Endothelial cell of umbilical vein (primary cell): ENCODE data around the gene ZNF384. TPM values are rescaled to one million over a fixed set of nuclear protein-coding genes. Genes with fewer than 3 reads are reported as not detected.
A peak's percentile ranks its signal among the peaks of the same experiment; 100 is the strongest.

Experiments used
- BruUV-seq: library from RNA; stranded (reverse); fragments of 400-500 nt; replicated peaks from 2 replicates; lab custom pipeline; 2021; lab: Mats Ljungman, UMichigan
- CTCF ChIA-PET: fragments of 300-600, 350-600 bp; sonication (Branson Sonifier 250); formaldehyde crosslinking; loops from one replicate; lab custom pipeline; 2021; ENCODE audit warnings: antibody characterized with exemption, inconsistent platforms; lab: Charles Lee
- POLR2A ChIA-PET: fragments of 300-600, 350-600 bp; sonication (Branson Sonifier 250); formaldehyde crosslinking; loops from one replicate; lab custom pipeline; 2021; ENCODE audit warnings: antibody characterized with exemption, inconsistent platforms; lab: Charles Lee
- DNase-seq: peaks from one replicate; pipeline ENCODE4 v3.0.0-alpha.2; 2011; ENCODE audit warnings: low read depth, low spot score
- FAIRE-seq: peaks from 2 replicates; lab custom pipeline; 2011; peaks lifted over from hg19 to GRCh38; lab: Jason Lieb, UNC
- H2AFZ ChIP-seq: 2 replicates; pipeline ENCODE4 v1.6.0; 2012; ENCODE audit warnings: low read depth, low read length, control low read depth, inconsistent platforms
- H3K27ac ChIP-seq: 2 replicates; pipeline ENCODE4 v1.5.1; 2011; ENCODE audit warnings: low read depth, mild to moderate bottlenecking, control low read depth, low read length, moderate library complexity; ENCODE audit not compliant: insufficient read depth
- H3K27me3 ChIP-seq, 2 experiments: 2 replicates each; pipeline versions ENCODE4 v1.6.0 to v1.6.1; 2011; ENCODE audit warnings: low read length in 2 of 2, mixed read lengths in 1 of 2; ENCODE audit not compliant: control insufficient read depth in 2 of 2, insufficient read depth in 2 of 2
- H3K36me3 ChIP-seq, 2 experiments: 2 replicates in 1 of 2; 3 replicates in 1 of 2; pipeline ENCODE4 v1.5.1; 2011; ENCODE audit warnings: low read length in 2 of 2, mild to moderate bottlenecking in 1 of 2, moderate library complexity in 1 of 2; ENCODE audit not compliant: control insufficient read depth in 2 of 2, insufficient read depth in 2 of 2; ENCODE audit errors: extremely low read depth in 1 of 2
- H3K4me1 ChIP-seq: 3 replicates; pipeline ENCODE4 v1.5.1; 2011; ENCODE audit warnings: mild to moderate bottlenecking, low read length; ENCODE audit not compliant: control insufficient read depth, insufficient read depth; ENCODE audit errors: extremely low read depth
- H3K4me2 ChIP-seq: 2 replicates; pipeline ENCODE4 v1.6.1; 2011; ENCODE audit warnings: low read length, control low read depth, mixed read lengths; ENCODE audit not compliant: insufficient read depth
- H3K4me3 ChIP-seq, 3 experiments: fragments of 200-600 bp in 1 of 3; sonication (generic), shearing (Covaris generic) in 1 of 3; replicated peaks in 1 of 3; 2 replicates each; pipeline ENCODE4 v1.5.1; 2011 to 2016; ENCODE audit warnings: control low read depth in 3 of 3, low read length in 3 of 3, mild to moderate bottlenecking in 2 of 3, inconsistent platforms in 1 of 3, low read depth in 1 of 3, moderate library complexity in 1 of 3; ENCODE audit not compliant: insufficient read depth in 1 of 3
- H3K79me2 ChIP-seq: 2 replicates; pipeline ENCODE4 v1.6.0; 2012; ENCODE audit warnings: low read length, inconsistent platforms; ENCODE audit not compliant: control insufficient read depth, insufficient read depth
- H3K9ac ChIP-seq: replicated peaks from 2 replicates; pipeline ENCODE3; 2011; ENCODE audit warnings: low read length, control low read depth; ENCODE audit not compliant: insufficient read depth; ENCODE audit errors: extremely low read depth
- H3K9me1 ChIP-seq: replicated peaks from 3 replicates; pipeline ENCODE4 v1.6.0; 2011; ENCODE audit warnings: mild to moderate bottlenecking, low read length; ENCODE audit not compliant: control insufficient read depth, insufficient read depth; ENCODE audit errors: extremely low read depth
- H3K9me3 ChIP-seq: replicated peaks from 2 replicates; pipeline ENCODE4 v1.5.1; 2012; ENCODE audit warnings: low read length, inconsistent platforms; ENCODE audit not compliant: control insufficient read depth, insufficient read depth
- H4K20me1 ChIP-seq: replicated peaks from 2 replicates; pipeline ENCODE3; 2011; ENCODE audit warnings: mild to moderate bottlenecking, low read length; ENCODE audit not compliant: control insufficient read depth, insufficient read depth; ENCODE audit errors: extremely low read depth
- EZH2 ChIP-seq: IDR thresholded peaks from 2 replicates; pipeline ENCODE4 v1.6.1; 2012; ENCODE audit warnings: borderline replicate concordance, low read depth, mild to moderate bottlenecking, moderate library complexity, low read length, inconsistent platforms; ENCODE audit not compliant: severe bottlenecking
- FOS ChIP-seq: IDR thresholded peaks from 2 replicates; pipeline ENCODE4 v1.6.1; 2011; ENCODE audit warnings: mild to moderate bottlenecking, low read length, moderate library complexity, borderline replicate concordance; ENCODE audit not compliant: insufficient read depth
- GATA2 ChIP-seq: IDR thresholded peaks from 2 replicates; pipeline ENCODE4 v1.7.0; 2011; ENCODE audit warnings: low read depth, mild to moderate bottlenecking, moderate library complexity, mixed read lengths, low read length; ENCODE audit not compliant: insufficient read length, insufficient read depth
- JUN ChIP-seq: IDR thresholded peaks from 2 replicates; pipeline ENCODE4 v1.6.1; 2011; ENCODE audit warnings: borderline replicate concordance, low read depth; ENCODE audit not compliant: insufficient read length, insufficient read depth
- MYC ChIP-seq: IDR thresholded peaks from one replicate; pipeline ENCODE4 v1.6.1; 2011; ENCODE audit warnings: mild to moderate bottlenecking, low read depth, low read length
- POLR2A ChIP-seq: IDR thresholded peaks from 2 replicates; pipeline ENCODE4 v1.6.1; 2012; ENCODE audit warnings: low read depth, mild to moderate bottlenecking, control low read depth, low read length
- POLR2AphosphoS5 ChIP-seq: IDR thresholded peaks from 2 replicates; pipeline ENCODE4 v1.6.1; 2012; ENCODE audit warnings: low read depth, mild to moderate bottlenecking, control low read depth, low read length, moderate library complexity; ENCODE audit not compliant: insufficient read depth
- dilution Hi-C: fragments of 300-500 bp; cut with MboI; formaldehyde crosslinking; loops from one replicate; pipeline ENCODE4 v1.15.0; 2019; ENCODE audit warnings: low sequenced_read_pairs; ENCODE audit not compliant: extremely low pct_ligation_motif_present
- intact Hi-C: fragments of 100-400 bp; cut with micrococcal nuclease; formaldehyde crosslinking; loops from one replicate; pipeline ENCODE4 v1.10.0; 2022
- polyA plus RNA-seq, 4 experiments: library from polyadenylated mRNA; depleted of rRNA in 3 of 4; stranded (reverse) in 3 of 4; unstranded in 1 of 4; fragments of >200 nt; gene quantifications; 2 replicates each; pipeline versions ENCODE4 v1.2.1 to v1.2.3, GENCODE V29; 2011 to 2012; ENCODE audit warnings: missing spikeins in 1 of 4
- total RNA-seq: library from RNA; stranded (reverse); gene quantifications from 2 replicates; pipeline ENCODE4 v1.2.3, GENCODE V29; 2021
- TF ChIP-seq, protein P1 (sequence below): IDR thresholded peaks from 2 replicates; pipeline ENCODE4 v1.6.1; 2011; ENCODE audit not compliant: insufficient read depth, insufficient read length
- TF ChIP-seq, protein P2 (sequence below), 2 donors: IDR thresholded peaks; 1 replicate in 1 of 2; 2 replicates in 1 of 2; pipeline ENCODE4 v1.5.1; 2011; ENCODE audit warnings: low read length in 2 of 2, mild to moderate bottlenecking in 2 of 2, moderate library complexity in 2 of 2, control low read depth in 1 of 2, inconsistent platforms in 1 of 2, low read depth in 1 of 2; ENCODE audit not compliant: insufficient read depth in 1 of 2; ENCODE audit errors: extremely low read depth in 1 of 2

Gene ZNF384
- total and polyA plus RNA-seq, 2 donors (not counting 3 experiments of a cell fraction or from before 2014, with no cell fraction given), result 52.8 to 58.3 TPM

DNA sequence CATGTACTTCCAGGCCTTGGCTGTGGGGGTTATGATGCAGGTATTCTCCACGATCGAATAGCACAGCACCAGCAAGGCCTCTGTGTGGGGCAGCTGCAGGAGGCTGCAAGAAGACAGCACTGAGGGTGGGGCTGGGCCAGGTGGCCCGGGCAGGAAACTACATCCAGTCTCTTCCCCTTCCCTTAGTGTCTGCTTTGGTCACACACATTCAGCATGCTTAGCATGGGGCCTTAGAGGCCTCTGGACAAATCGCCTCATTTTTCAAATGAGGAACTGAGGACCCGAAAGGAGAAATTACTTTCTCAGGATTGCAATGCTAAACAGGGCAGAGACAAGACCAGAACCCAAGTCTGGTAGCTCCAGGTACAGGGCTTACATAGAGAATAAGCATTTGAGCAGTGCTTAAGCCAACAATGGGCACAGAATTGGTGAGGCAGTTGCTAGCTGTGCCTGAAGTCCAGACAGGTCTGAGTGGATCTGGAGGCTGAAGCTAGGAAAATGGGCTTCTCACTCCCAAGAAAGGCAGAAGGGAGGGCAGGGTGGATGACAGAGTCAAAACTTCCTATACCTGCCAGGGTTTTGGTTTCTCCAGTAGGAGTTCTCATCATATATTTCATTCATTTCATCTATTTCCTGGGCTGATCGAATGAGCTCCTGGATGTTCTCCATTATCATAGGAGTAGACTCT is 45.5 kb downstream of the ZNF384 start:
- DNase-seq (no peak), FAIRE-seq (no peak)
- H3K9me3 ChIP-seq, result no peaks in the 10 kb centered on the region
- no peaks in the 10 kb centered on the region for H3K9me1 ChIP-seq
- H3K4me2 ChIP-seq, result no peak overlapping the region
- peaks cover 0 to 2% of the 10 kb centered on the region in 2 experiments for H3K27me3 ChIP-seq
- H3K36me3 ChIP-seq, result peaks cover 0 to 2% of the 10 kb centered on the region in 2 experiments
- no peak overlapping the region for H3K9ac ChIP-seq
- CTCF ChIA-PET, result interaction anchor here (0.8 to 2.2 kb wide), 4 partner anchors 12 to 24 kb away, joined by 3 to 29 read pairs (median 4); no protein-coding TSS in a partner anchor
- H3K4me1 ChIP-seq, result peaks cover 9% of the 10 kb centered on the region
- no peak overlapping the region for H3K27ac ChIP-seq
- TF ChIP-seq POLR2AphosphoS5 (no peak), GATA2 (no peak), FOS (no peak), EZH2 (no peak), MYC (no peak), POLR2A (no peak), JUN (no peak)
- TF ChIP-seq, protein P1, sequence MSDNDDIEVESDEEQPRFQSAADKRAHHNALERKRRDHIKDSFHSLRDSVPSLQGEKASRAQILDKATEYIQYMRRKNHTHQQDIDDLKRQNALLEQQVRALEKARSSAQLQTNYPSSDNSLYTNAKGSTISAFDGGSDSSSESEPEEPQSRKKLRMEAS, result no peak
- TF ChIP-seq, protein P2, sequence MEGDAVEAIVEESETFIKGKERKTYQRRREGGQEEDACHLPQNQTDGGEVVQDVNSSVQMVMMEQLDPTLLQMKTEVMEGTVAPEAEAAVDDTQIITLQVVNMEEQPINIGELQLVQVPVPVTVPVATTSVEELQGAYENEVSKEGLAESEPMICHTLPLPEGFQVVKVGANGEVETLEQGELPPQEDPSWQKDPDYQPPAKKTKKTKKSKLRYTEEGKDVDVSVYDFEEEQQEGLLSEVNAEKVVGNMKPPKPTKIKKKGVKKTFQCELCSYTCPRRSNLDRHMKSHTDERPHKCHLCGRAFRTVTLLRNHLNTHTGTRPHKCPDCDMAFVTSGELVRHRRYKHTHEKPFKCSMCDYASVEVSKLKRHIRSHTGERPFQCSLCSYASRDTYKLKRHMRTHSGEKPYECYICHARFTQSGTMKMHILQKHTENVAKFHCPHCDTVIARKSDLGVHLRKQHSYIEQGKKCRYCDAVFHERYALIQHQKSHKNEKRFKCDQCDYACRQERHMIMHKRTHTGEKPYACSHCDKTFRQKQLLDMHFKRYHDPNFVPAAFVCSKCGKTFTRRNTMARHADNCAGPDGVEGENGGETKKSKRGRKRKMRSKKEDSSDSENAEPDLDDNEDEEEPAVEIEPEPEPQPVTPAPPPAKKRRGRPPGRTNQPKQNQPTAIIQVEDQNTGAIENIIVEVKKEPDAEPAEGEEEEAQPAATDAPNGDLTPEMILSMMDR (IDR thresholded peaks at IDR 0.05; ENCODE audit: extremely low read depth in 1 of 2, insufficient read depth in 1 of 2, low read depth in 1 of 2, low read length in 2 of 2), result no peak
- H4K20me1 ChIP-seq, result no peaks in the 10 kb centered on the region
- H3K79me2 ChIP-seq, result no peaks in the 10 kb centered on the region
- H2AFZ ChIP-seq, result peak overlapping the region; percentile 73
- dilution Hi-C loops (no loop called here), intact Hi-C loops (no loop called here)
- no peak overlapping the region for H3K4me3 ChIP-seq
- POLR2A ChIA-PET, result interaction anchor here (0.6 kb wide), 1 partner anchor 47 kb away, joined by 3 read pairs; no protein-coding TSS in a partner anchor
- no TSS peak for BruUV-seq
